PFSK-1 (cell line): ENCODE measurements around the gene USP24.

Experiments used
- FOXP2 ChIP-seq: optimal IDR thresholded peaks from 2 replicates; pipeline ENCODE3; 2011; ENCODE audit warnings: borderline replicate concordance, control low read depth, inconsistent platforms; ENCODE audit not compliant: insufficient read depth; ENCODE audit errors: extremely low read length, extremely low read depth
- POLR2AphosphoS5 ChIP-seq: IDR thresholded peaks from 2 replicates; pipeline ENCODE4 v1.6.1; 2012; ENCODE audit warnings: low read depth, mild to moderate bottlenecking, control low read depth, low read length, moderate library complexity
- SIN3A ChIP-seq: IDR thresholded peaks from 2 replicates; pipeline ENCODE4 v1.6.1; 2012; ENCODE audit warnings: mild to moderate bottlenecking, low read length, moderate library complexity, borderline replicate concordance; ENCODE audit not compliant: insufficient read depth
- TAF1 ChIP-seq: IDR thresholded peaks from 2 replicates; pipeline ENCODE4 v1.6.1; 2012; ENCODE audit warnings: low read length, control low read depth, borderline replicate concordance; ENCODE audit not compliant: insufficient read depth
- TF ChIP-seq, protein P1 (sequence below), 2 experiments: IDR thresholded peaks; 2 replicates each; pipeline versions ENCODE4 v1.6.1 to v1.8.0; 2011 to 2012; ENCODE audit warnings: low read depth in 2 of 2, low read length in 2 of 2, control low read depth in 1 of 2, inconsistent platforms in 1 of 2, mild to moderate bottlenecking in 1 of 2, moderate library complexity in 1 of 2; ENCODE audit not compliant: insufficient read depth in 1 of 2

USP24 gene

DNA sequence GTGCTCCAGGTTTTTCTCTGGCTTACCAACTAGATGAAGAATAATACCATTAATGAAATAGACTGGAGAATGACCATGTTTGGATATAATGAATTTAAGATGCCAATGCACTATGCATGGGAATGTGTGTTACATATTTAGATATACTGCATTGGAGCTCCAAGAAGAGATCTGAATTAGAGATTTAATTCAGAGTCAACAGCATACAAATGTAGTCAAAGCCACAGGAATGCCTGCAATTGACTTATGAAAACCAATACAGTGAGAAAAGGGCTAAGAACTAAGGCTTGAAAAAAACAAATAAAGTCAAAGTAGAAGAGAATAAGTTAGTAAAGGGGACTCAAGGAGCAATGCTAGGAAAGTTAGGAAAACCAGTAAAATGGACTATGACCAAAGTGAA, 59.1 kb downstream of the USP24 start:
- TF ChIP-seq SIN3A: no peak
- TF ChIP-seq, protein P1, sequence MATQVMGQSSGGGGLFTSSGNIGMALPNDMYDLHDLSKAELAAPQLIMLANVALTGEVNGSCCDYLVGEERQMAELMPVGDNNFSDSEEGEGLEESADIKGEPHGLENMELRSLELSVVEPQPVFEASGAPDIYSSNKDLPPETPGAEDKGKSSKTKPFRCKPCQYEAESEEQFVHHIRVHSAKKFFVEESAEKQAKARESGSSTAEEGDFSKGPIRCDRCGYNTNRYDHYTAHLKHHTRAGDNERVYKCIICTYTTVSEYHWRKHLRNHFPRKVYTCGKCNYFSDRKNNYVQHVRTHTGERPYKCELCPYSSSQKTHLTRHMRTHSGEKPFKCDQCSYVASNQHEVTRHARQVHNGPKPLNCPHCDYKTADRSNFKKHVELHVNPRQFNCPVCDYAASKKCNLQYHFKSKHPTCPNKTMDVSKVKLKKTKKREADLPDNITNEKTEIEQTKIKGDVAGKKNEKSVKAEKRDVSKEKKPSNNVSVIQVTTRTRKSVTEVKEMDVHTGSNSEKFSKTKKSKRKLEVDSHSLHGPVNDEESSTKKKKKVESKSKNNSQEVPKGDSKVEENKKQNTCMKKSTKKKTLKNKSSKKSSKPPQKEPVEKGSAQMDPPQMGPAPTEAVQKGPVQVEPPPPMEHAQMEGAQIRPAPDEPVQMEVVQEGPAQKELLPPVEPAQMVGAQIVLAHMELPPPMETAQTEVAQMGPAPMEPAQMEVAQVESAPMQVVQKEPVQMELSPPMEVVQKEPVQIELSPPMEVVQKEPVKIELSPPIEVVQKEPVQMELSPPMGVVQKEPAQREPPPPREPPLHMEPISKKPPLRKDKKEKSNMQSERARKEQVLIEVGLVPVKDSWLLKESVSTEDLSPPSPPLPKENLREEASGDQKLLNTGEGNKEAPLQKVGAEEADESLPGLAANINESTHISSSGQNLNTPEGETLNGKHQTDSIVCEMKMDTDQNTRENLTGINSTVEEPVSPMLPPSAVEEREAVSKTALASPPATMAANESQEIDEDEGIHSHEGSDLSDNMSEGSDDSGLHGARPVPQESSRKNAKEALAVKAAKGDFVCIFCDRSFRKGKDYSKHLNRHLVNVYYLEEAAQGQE (IDR thresholded peaks at IDR 0.05; ENCODE audit: insufficient read depth in 1 of 2, low read depth in 2 of 2, low read length in 2 of 2): no peak
- no peak for TF ChIP-seq POLR2AphosphoS5
- TF ChIP-seq FOXP2: no peak
- no peak for TF ChIP-seq TAF1

DNA sequence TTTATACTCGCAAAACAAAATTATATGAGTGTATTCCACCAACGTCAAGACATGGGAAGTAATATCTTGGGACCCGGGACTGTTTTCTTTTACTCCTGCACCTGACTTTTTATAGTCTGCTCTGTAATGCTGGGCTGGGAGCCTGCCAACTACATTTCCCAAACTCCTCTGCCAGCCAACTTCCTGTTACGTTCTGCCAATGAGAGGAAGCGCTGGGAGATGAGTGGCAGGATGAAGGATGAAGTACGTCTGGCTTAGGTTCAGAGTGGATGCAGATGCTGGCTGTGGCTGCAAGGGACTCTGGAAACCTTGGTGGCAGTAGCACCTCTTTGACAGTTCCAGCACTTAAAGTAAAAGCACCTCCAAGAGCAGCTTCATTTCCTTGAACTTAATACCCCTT, 59.6 kb downstream of the USP24 start:
- TF ChIP-seq POLR2AphosphoS5 (no peak), TAF1 (no peak), FOXP2 (no peak), SIN3A (no peak)
- TF ChIP-seq, protein P1 (IDR thresholded peaks at IDR 0.05; ENCODE audit: insufficient read depth in 1 of 2, low read depth in 2 of 2, low read length in 2 of 2): no peak

GRCh38 chr1:55154616-55155015, 60.5 kb downstream of the USP24 start:
- TF ChIP-seq SIN3A (no peak), FOXP2 (no peak), POLR2AphosphoS5 (no peak), TAF1 (no peak)
- TF ChIP-seq, protein P1 (IDR thresholded peaks at IDR 0.05; ENCODE audit: insufficient read depth in 1 of 2, low read depth in 2 of 2, low read length in 2 of 2): no peak

GRCh38 chr1:55153031-55153430, 62.1 kb downstream of the USP24 start:
- TF ChIP-seq TAF1 (no peak), POLR2AphosphoS5 (no peak), FOXP2 (no peak), SIN3A (no peak)
- TF ChIP-seq, protein P1 (IDR thresholded peaks at IDR 0.05; ENCODE audit: insufficient read depth in 1 of 2, low read depth in 2 of 2, low read length in 2 of 2): no peak
